K562 (cell line): ENCODE data around the gene KAT2B. TPM values are rescaled to one million over a fixed set of nuclear protein-coding genes. Genes with fewer than 3 reads are reported as not detected.

Source experiments
- ATAC-seq: fragments of 200-7000 bp; cut with Tn5 transposase; 3 replicates; pipeline ENCODE4 v1.9.1; 2020; ENCODE audit warnings: moderate library complexity
- BruUV-seq: library from RNA; stranded (reverse); fragments of 400-500 nt; replicated peaks from 2 replicates; lab custom pipeline; 2021; lab: Mats Ljungman, UMichigan
- CTCF ChIA-PET: fragments of 300-600 bp; formaldehyde crosslinking; extraction: SDS; loops from one replicate; lab custom pipeline; 2021; ENCODE audit warnings: low intra/inter-chr PET ratio; lab: Yijun Ruan, JAX
- POLR2A ChIA-PET: fragments of 300-600, 350-650 bp; sonication (Branson Sonifier 250); formaldehyde crosslinking; extraction: SDS; loops from one replicate; lab custom pipeline; 2021; ENCODE audit warnings: antibody characterized with exemption, inconsistent platforms; lab: Yijun Ruan, JAX
- DNase-seq, 4 experiments: peaks; one replicate each; pipeline versions ENCODE4 v3.0.0 to v3.0.0-alpha.2; 2011 to 2018; ENCODE audit warnings: low spot score in 3 of 4, mixed read lengths in 3 of 4; ENCODE audit errors: extremely low read depth in 1 of 4
- FAIRE-seq: peaks from 2 replicates; lab custom pipeline; 2011; peaks lifted over from hg19 to GRCh38; lab: Jason Lieb, UNC
- H2AFZ ChIP-seq: 2 replicates; pipeline ENCODE4 v1.6.0; 2011; ENCODE audit warnings: low read depth, low read length, control low read depth, inconsistent platforms
- H3K27ac ChIP-seq: fragments of 200-600 bp; 3 replicates; pipeline ENCODE4 v1.8.0; 2011; ENCODE audit warnings: low read depth, mild to moderate bottlenecking, control low read depth, inconsistent platforms, low read length, moderate library complexity, mixed read lengths; ENCODE audit errors: extremely low read depth
- H3K27me3 ChIP-seq, 2 experiments: fragments of 300-600 bp in 1 of 2; 2 replicates in 1 of 2; 3 replicates in 1 of 2; pipeline versions ENCODE4 v1.6.0 to v1.8.0; 2011; ENCODE audit warnings: inconsistent platforms in 2 of 2, low read length in 2 of 2, mild to moderate bottlenecking in 1 of 2, mixed read lengths in 1 of 2, moderate library complexity in 1 of 2; ENCODE audit not compliant: control insufficient read depth in 2 of 2, insufficient read depth in 2 of 2
- H3K36me3 ChIP-seq: fragments of 300-600 bp; 3 replicates; pipeline ENCODE4 v1.8.0; 2011; ENCODE audit warnings: mild to moderate bottlenecking, low read length, inconsistent platforms; ENCODE audit not compliant: control insufficient read depth, insufficient read depth
- H3K4me1 ChIP-seq, 2 experiments: fragments of 200-600 bp in 1 of 2; replicated peaks in 1 of 2; 2 replicates in 1 of 2; 3 replicates in 1 of 2; pipeline versions ENCODE4 v1.5.1 to v1.8.0; 2011; ENCODE audit warnings: inconsistent platforms in 2 of 2, low read length in 2 of 2, mild to moderate bottlenecking in 1 of 2, mixed read lengths in 1 of 2, moderate library complexity in 1 of 2; ENCODE audit not compliant: control insufficient read depth in 2 of 2, insufficient read depth in 2 of 2
- H3K4me2 ChIP-seq: 2 replicates; pipeline ENCODE4 v1.6.1; 2011; ENCODE audit warnings: low read length, control low read depth, inconsistent platforms, mixed read lengths; ENCODE audit not compliant: insufficient read depth
- H3K4me3 ChIP-seq: fragments of 200-600 bp; sonication (generic), shearing (Covaris generic); 2 replicates; pipeline ENCODE4 v1.5.1; 2016; ENCODE audit warnings: control low read depth, inconsistent platforms
- H3K79me2 ChIP-seq: fragments of 200-600 bp; 3 replicates; pipeline ENCODE4 v1.8.0; 2011; ENCODE audit warnings: low read length, inconsistent platforms; ENCODE audit not compliant: control insufficient read depth, insufficient read depth
- H3K9ac ChIP-seq, 2 experiments: 2 replicates each; pipeline versions ENCODE4 v1.6.0 to v1.6.1; 2011; ENCODE audit warnings: low read depth in 2 of 2, low read length in 2 of 2, control low read depth in 1 of 2, inconsistent platforms in 1 of 2, mild to moderate bottlenecking in 1 of 2, mixed read lengths in 1 of 2; ENCODE audit not compliant: insufficient read depth in 1 of 2
- H3K9me1 ChIP-seq: one replicate; pipeline ENCODE4 v1.6.0; 2011; ENCODE audit warnings: inconsistent platforms, mild to moderate bottlenecking, low read length, moderate library complexity; ENCODE audit not compliant: control insufficient read depth, insufficient read depth
- H3K9me3 ChIP-seq: replicated peaks from 2 replicates; pipeline ENCODE4 v1.5.1; 2011; ENCODE audit warnings: low read depth, low read length, inconsistent platforms; ENCODE audit not compliant: control insufficient read depth, insufficient read depth
- H4K20me1 ChIP-seq: replicated peaks from 2 replicates; pipeline ENCODE4 v1.6.1; 2011; ENCODE audit warnings: low read length, inconsistent platforms, mixed read lengths; ENCODE audit not compliant: control insufficient read depth, insufficient read depth
- KDM4B ChIP-seq, 2 experiments: fragments of 450-650 bp in 1 of 2; sonication (generic) in 1 of 2; IDR thresholded peaks; 2 replicates each; pipeline ENCODE4 v1.6.1; 2016 to 2017; ENCODE audit warnings: borderline replicate concordance in 2 of 2, antibody characterized with exemption in 1 of 2, low read depth in 1 of 2, mild to moderate bottlenecking in 1 of 2
- MCM2 ChIP-seq: fragments of 450-650 bp; IDR thresholded peaks from 2 replicates; pipeline ENCODE4 v1.6.1; 2017; ENCODE audit warnings: low read depth, mild to moderate bottlenecking
- NCOA1 ChIP-seq: fragments of 450-650 bp; IDR thresholded peaks from 2 replicates; pipeline ENCODE4 v1.6.1; 2016; ENCODE audit warnings: low read depth
- NR2C1 ChIP-seq, 2 experiments: fragments of 450-650 bp; IDR thresholded peaks; 2 replicates each; pipeline ENCODE4 v1.6.1; 2017; ENCODE audit warnings: mild to moderate bottlenecking in 2 of 2, antibody characterized with exemption in 1 of 2, inconsistent platforms in 1 of 2, missing compliant biosample characterization in 1 of 2, missing genetic modification characterization in 1 of 2
- RAD21 ChIP-seq, 2 experiments: fragments of 250-450 bp in 1 of 2; fragments of 450-650 bp in 1 of 2; sonication (Bioruptor Pico) in 1 of 2; formaldehyde crosslinking in 1 of 2; IDR thresholded peaks in 1 of 2; conservative IDR thresholded peaks in 1 of 2; 2 replicates each; pipeline versions ENCODE4 v1.4.0 to v1.8.0; 2020 to 2022; ENCODE audit warnings: mild to moderate bottlenecking in 2 of 2, moderate library complexity in 1 of 2
- TCFL5 ChIP-seq: fragments of 250-450 bp; sonication (Bioruptor Pico); conservative IDR thresholded peaks from 2 replicates; pipeline ENCODE4 v1.6.1; 2021; ENCODE audit warnings: mild to moderate bottlenecking, moderate library complexity, matching md5 sums
- ZNF785 ChIP-seq: fragments of 250-450 bp; sonication (Bioruptor Pico); IDR thresholded peaks from 2 replicates; pipeline ENCODE4 v1.4.0; 2020; ENCODE audit warnings: mild to moderate bottlenecking
- WGBS: fragments of 100-300 bp; shearing (Covaris generic); methylation state at CpG from one replicate; pipeline ENCODE4 v1.1.6; 2016; ENCODE audit warnings: low coverage, mixed read lengths; ENCODE audit not compliant: insufficient coverage; ENCODE audit errors: missing lambda C conversion rate; 5-methylcytosine and 5-hydroxymethylcytosine counted together
- in situ Hi-C: fragments of 300-500 bp; cut with MboI; formaldehyde crosslinking; loops from 4 replicates; pipeline ENCODE4 v1.15.0; 2018; ENCODE audit warnings: inconsistent platforms, mixed read lengths
- intact Hi-C: fragments of 100-400 bp; cut with micrococcal nuclease; formaldehyde crosslinking; loops from 2 replicates; pipeline ENCODE4 v1.14.2; 2022
- polyA plus RNA-seq, 8 experiments: library from polyadenylated mRNA; depleted of rRNA in 4 of 8; stranded (reverse) in 5 of 8; unstranded in 3 of 8; fragments of >200 nt; fragmentation: Nextera tagmentation in 2 of 8; fragmentation: Illumina TruSeq in 1 of 8; extraction: Ambion mirVana in 2 of 8; extraction: Trizol in 1 of 8; gene quantifications; 2 replicates each; pipeline versions ENCODE4 v1.2.1 to v1.2.3, GENCODE V29; 2011 to 2014; ENCODE audit warnings: inconsistent platforms in 1 of 8, missing spikeins in 1 of 8
- total RNA-seq, 7 experiments: library from RNA; depleted of rRNA in 6 of 7; stranded (reverse); fragments of >200 nt in 6 of 7; fragmentation: Illumina TruSeq in 2 of 7; extraction: Trizol in 2 of 7; gene quantifications; 2 replicates each; pipeline versions ENCODE4 v1.2.1 to v1.2.3, GENCODE V29; 2011 to 2021; ENCODE audit warnings: low replicate concordance in 1 of 7
- TF ChIP-seq, protein P1 (sequence below): fragments of 250-450 bp; sonication (Bioruptor Pico); IDR thresholded peaks from 2 replicates; pipeline ENCODE4 v1.9.0; 2021; ENCODE audit warnings: mild to moderate bottlenecking, inconsistent platforms

KAT2B gene
- total and polyA plus RNA-seq, 9 of the 15 experiments (the other 6 are each of a cell fraction or from before 2014, with no cell fraction given) = 3.3 to 14.9 (median 12.2) TPM

DNA sequence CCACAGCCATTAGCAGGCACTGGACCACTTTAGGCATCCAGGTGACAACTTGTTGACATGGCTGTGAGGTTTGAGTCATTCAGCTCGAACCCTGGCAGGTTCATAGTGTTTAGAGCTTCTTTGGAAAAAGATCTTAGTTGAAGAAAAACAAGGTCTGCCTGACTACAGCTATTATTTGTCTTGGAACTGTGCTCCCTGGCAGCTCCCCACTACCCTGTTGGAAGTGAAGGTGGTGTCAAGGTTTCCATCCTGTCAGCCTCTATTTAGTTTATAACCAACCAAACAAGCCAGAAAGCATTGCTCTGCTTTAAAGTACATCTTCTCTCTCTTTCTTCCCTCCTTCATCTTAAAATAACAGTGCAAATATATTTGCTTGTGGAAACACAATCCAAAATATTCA, 56.8 kb downstream of the KAT2B start:
- ATAC-seq = no peak
- no peak overlapping the region for H3K4me2 ChIP-seq
- no peak overlapping the region for H3K27ac ChIP-seq
- H3K9me1 ChIP-seq = no peaks in the 10 kb centered on the region
- no peak overlapping the region for H3K9ac ChIP-seq
- intact Hi-C loops (no loop called here), in situ Hi-C loops (no loop called here)
- no peak for DNase-seq
- no peak for TF ChIP-seq TCFL5 (CRISPR knock-in tag)
- TF ChIP-seq NR2C1 (IDR thresholded peaks at IDR 0.05) = no peak
- no peak for TF ChIP-seq NR2C1 (tag; IDR thresholded peaks at IDR 0.05)
- no peak for TF ChIP-seq MCM2
- TF ChIP-seq, protein P1, sequence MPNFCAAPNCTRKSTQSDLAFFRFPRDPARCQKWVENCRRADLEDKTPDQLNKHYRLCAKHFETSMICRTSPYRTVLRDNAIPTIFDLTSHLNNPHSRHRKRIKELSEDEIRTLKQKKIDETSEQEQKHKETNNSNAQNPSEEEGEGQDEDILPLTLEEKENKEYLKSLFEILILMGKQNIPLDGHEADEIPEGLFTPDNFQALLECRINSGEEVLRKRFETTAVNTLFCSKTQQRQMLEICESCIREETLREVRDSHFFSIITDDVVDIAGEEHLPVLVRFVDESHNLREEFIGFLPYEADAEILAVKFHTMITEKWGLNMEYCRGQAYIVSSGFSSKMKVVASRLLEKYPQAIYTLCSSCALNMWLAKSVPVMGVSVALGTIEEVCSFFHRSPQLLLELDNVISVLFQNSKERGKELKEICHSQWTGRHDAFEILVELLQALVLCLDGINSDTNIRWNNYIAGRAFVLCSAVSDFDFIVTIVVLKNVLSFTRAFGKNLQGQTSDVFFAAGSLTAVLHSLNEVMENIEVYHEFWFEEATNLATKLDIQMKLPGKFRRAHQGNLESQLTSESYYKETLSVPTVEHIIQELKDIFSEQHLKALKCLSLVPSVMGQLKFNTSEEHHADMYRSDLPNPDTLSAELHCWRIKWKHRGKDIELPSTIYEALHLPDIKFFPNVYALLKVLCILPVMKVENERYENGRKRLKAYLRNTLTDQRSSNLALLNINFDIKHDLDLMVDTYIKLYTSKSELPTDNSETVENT (CRISPR knock-in tag) = no peak
- TF ChIP-seq ZNF785 (CRISPR knock-in tag) = no peak
- no peak for TF ChIP-seq RAD21 (CRISPR knock-in tag; conservative IDR thresholded peaks at IDR 0.05 in 1 of 2, IDR thresholded peaks at IDR 0.05 in 1 of 2)
- no peak for TF ChIP-seq KDM4B (IDR thresholded peaks at IDR 0.05; ENCODE audit: borderline replicate concordance in 2 of 2, low read depth in 1 of 2)
- no peak for TF ChIP-seq NCOA1
- H2AFZ ChIP-seq = no peak overlapping the region
- H3K36me3 ChIP-seq = 0 out of 3 replicates have a peak, but pooled peaks cover 3% of the 10 kb centered on the region
- POLR2A ChIA-PET = interaction anchor here (0.6 to 2.0 kb wide), 5 partner anchors 10 to 211 kb away, joined by 3 to 9 read pairs (median 3); no protein-coding TSS in a partner anchor
- no peaks in the 10 kb centered on the region; a peak in 1 of 5 replicates for H3K4me1 ChIP-seq
- BruUV-seq = no TSS peak
- no peaks in the 10 kb centered on the region for H3K79me2 ChIP-seq
- WGBS = 0% methylated on average over 1 of the region's 1 CpG
- H4K20me1 ChIP-seq = no peaks in the 10 kb centered on the region
- H3K4me3 ChIP-seq = no peak overlapping the region
- no peak for FAIRE-seq
- H3K9me3 ChIP-seq = no peaks in the 10 kb centered on the region
- CTCF ChIA-PET = no interaction called here
- H3K27me3 ChIP-seq = no peaks in the 10 kb centered on the region
